UCSD-AML1 (cell line): ENCODE measurements around the gene TOMM5.

Experiments used
- DNase-seq: peaks from one replicate; lab custom pipeline; 2025; ENCODE audit not compliant: unreplicated experiment; lab: John Stamatoyannopoulos, UW

The TOMM5 gene

GRCh38 chr9:37592108-37592951, at the start of gene TOMM5:
TSS of gene TOMM5 (minus strand) at chr9:37592597. CDS start at chr9:37592532, 65 bp downstream.
- peak; percentile 85 for DNase-seq

DNA sequence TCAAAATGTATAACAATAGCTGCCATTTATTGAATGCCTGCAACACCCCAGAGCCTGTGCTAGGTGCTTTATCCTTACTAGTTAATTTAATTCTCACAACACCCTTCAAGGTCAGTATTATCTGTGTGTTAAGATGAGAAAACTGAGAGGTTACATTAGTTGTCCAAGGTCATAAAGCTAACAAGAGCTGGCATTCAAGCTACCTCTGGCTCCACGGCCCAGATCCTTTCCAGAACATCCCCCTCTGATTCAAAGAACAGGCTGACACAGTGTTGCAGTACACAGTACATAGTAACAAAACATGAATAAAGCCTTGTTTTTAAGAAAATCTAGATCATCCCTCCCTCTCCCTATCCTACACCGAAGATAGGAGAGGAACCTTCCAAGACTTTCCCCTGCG, 48.9 kb upstream of the TOMM5 start:
- DNase-seq: no peak

GRCh38 chr9:37640246-37640645, 47.8 kb upstream of the TOMM5 start:
- DNase-seq: no peak

- no peak for DNase-seq
Measured at GRCh38 chr9:37639841-37640240, 47.4 kb upstream of the TOMM5 start.

- DNase-seq: no peak
Measured at GRCh38 chr9:37639109-37639762, 46.8 kb upstream of the TOMM5 start.

GRCh38 chr9:37636511-37637448, 44.4 kb upstream of the TOMM5 start:
- DNase-seq: no peak

- DNase-seq: no peak
Measured at GRCh38 chr9:37635808-37636207, 43.4 kb upstream of the TOMM5 start.

DNA sequence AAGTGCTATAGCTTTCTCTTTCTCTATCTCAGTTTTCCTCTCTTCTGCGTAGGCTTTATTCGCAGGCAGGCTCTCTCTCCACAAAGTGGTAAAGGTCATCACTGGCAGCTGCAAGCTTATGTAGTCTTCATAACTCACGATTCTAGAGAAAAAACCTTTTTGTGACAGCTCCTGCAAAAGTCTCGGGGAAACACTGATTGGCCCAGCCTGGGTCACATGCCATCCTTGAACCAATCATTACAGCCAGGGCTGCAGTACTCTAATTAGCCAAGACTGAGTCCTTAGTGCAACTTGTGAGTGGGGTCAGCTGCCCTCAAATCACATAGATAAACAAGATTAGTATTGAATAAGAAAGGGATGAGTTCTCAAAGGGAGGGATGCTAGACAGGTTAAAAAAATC, 40.1 kb upstream of the TOMM5 start:
- DNase-seq: no peak

DNA sequence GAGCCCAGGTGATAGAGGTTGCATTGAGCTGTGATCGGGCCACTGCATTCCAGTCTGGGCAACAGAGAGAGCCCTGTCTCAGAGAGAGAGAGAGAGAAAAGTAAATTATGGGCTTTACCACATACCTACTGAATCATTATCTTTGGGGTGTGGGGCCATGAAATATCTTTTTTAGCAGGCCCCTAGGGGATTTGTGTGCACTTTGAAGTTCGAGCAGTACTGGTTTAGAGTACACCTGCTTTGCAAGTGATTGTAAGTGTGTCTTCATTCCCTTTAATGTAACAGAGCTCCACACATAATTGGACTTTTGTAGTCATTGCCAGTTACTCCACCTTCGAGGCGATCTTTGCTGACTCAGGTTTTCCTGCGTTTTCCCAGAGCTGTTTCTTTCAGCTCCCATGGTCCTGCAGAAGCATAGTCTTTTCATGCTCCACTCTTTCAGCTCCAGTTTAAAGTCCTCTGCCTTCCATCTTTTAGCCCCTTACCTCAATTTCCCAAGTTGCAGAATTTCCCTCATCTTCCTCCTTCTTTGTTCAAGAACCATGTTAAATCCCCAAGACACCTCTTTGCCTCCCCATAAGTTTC, 34.4 kb upstream of the TOMM5 start:
- DNase-seq: no peak

GRCh38 chr9:37625758-37626147, 33.4 kb upstream of the TOMM5 start:
- no peak for DNase-seq

GRCh38 chr9:37625036-37625757, 32.8 kb upstream of the TOMM5 start:
- no peak for DNase-seq

GRCh38 chr9:37624073-37624472, 31.7 kb upstream of the TOMM5 start:
- no peak for DNase-seq

DNA sequence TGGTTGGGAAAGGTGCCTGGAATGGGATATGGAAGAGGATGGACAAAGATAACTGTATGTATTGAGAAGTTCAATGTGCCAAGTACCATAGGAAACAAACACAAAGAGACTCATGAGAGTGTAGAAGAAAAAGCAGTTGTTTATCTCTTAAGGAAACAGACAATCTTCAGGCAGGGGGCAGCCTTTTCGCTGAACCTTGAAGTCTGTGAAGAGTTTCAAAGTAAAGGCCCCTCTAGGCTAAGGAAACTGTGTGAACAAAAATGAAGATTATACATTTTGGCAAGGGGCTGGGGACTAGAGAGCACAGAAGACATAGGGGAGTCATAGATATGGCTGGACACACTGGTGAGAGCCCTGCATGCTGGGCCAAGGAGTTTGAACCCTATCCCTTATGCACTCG, 30.9 kb upstream of the TOMM5 start:
- DNase-seq: no peak

DNA sequence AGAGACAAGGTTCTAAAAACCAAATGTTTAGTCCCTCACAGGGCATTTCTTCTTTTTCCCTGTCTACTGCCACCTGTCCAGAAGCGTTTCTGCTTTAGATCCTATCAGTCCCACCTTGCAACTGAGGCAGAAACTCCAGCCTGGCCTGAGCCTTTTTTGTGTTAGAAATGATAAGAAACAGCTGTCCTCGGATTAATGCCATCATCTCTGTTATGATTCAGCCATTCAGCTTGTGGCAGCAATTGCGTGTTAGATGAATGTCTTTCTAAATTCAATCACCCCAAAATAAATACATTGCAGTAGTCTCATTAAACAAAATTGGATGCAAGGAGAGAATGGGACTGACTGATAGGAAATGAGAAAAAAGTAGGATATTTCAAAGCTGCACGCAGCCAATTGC, 30.1 kb upstream of the TOMM5 start:
- no peak for DNase-seq

- DNase-seq: no peak
Measured at GRCh38 chr9:37621273-37622121, 29.1 kb upstream of the TOMM5 start.

DNA sequence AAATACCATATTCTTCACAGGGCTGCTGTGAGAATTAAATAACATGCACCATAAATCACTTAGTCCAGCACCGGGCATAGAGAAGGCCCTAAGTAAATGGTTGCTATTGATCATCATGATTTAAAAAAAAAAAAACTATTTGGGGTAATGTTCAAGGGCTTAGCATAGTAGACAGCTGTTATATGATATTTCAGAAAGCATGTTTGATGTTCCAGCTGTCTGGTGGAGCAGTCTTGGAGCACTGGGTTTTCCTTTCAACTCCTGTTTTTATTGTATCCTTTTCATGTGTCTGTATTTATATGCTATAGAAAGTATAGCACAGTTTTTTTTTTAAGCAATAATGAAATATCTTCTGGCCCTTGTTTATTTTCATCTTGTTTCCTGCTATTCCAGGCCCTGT, 28.0 kb upstream of the TOMM5 start:
- no peak for DNase-seq

- DNase-seq: no peak
Measured at GRCh38 chr9:37619806-37620205, 27.4 kb upstream of the TOMM5 start.

DNA sequence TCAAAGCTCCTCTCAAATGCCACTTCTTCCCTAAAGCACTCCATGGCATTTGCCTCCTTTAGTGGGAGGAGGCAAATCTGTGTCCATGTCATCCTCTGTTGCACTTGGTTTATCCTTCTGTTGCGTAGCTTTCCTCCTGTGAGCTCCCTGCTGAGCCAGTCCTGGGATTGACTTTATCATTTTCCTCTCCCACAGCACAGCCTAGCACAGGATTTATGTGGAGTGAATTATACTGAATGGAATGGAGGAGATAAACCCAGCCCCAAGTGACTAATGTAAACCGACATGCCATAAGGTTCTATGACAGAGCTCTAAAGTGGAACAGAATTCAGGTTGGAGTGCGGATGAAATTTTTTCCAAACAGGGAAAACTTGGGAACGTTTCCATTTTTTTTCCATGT, 26.4 kb upstream of the TOMM5 start:
- DNase-seq: no peak

GRCh38 chr9:37617832-37618231, 25.4 kb upstream of the TOMM5 start:
- no peak for DNase-seq

DNA sequence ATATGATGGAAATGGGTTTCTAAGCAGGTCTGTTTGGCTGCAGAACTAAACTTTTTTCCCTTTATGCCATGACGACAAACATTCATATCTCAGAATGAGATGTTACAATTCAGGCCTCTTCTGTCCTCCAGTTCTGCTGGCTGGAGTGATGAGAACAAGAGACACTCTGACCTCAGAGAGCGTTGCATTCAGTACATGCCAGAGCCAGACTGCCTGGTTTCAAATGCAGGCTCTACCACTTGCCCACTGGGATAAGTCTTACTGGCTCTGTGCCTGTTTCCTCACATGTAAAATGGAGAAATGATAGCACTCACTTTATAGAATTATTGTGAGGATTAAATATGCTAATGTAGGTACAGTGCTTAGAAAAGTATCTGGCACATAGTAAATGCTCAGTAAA, 24.8 kb upstream of the TOMM5 start:
- no peak for DNase-seq
